Neural cell (in vitro differentiated cells): Measurements from ENCODE around the gene BLM. TPM values are rescaled to one million over a fixed set of nuclear protein-coding genes. Genes with fewer than 3 reads are reported as not detected.
A peak's percentile ranks its signal among the peaks of the same experiment; 100 is the strongest.

Source experiments
- H2AFZ ChIP-seq: fragments of 200-600, 300-800 bp; sonication (generic), shearing (Covaris generic); 2 replicates; pipeline ENCODE4 v1.6.0; 2014; ENCODE audit warnings: low read depth, mild to moderate bottlenecking, antibody characterized with exemption, low read length, moderate library complexity
- H3F3A ChIP-seq: fragments of 200-600 bp; shearing (Covaris generic); 2 replicates; pipeline ENCODE4 v1.6.1; 2016; ENCODE audit warnings: mild to moderate bottlenecking, moderate library complexity, mixed read lengths, antibody characterized with exemption, low read length; ENCODE audit not compliant: insufficient read depth, poor library complexity, severe bottlenecking
- H3K27ac ChIP-seq: fragments of 200-600, 300-800 bp; sonication (generic), shearing (Covaris generic); 2 replicates; pipeline ENCODE4 v1.5.1; 2014; ENCODE audit warnings: mild to moderate bottlenecking, low read length, moderate library complexity
- H3K27me3 ChIP-seq: fragments of 300-800, 200-600 bp; sonication (generic), shearing (Covaris generic); 2 replicates; pipeline ENCODE4 v1.6.0; 2014; ENCODE audit warnings: mild to moderate bottlenecking, low read depth, low read length, moderate library complexity; ENCODE audit not compliant: insufficient read depth
- H3K36me3 ChIP-seq: fragments of 300-800, 200-600 bp; sonication (generic), shearing (Covaris generic); 2 replicates; pipeline ENCODE4 v1.5.1; 2014; ENCODE audit warnings: mild to moderate bottlenecking, antibody characterized with exemption, low read length, moderate library complexity; ENCODE audit not compliant: insufficient read depth
- H3K4me2 ChIP-seq: fragments of 300-800, 200-600 bp; sonication (generic), shearing (Covaris generic); 2 replicates; pipeline ENCODE4 v1.6.0; 2014; ENCODE audit warnings: mild to moderate bottlenecking, low read length
- H3K4me3 ChIP-seq: fragments of 300-800, 200-600 bp; sonication (generic), shearing (Covaris generic); 2 replicates; pipeline ENCODE4 v1.5.1; 2014; ENCODE audit warnings: mild to moderate bottlenecking, low read length, moderate library complexity
- H3K79me2 ChIP-seq: fragments of 200-600 bp; shearing (Covaris generic); replicated peaks from 2 replicates; pipeline ENCODE4 v1.6.0; 2014; ENCODE audit warnings: mild to moderate bottlenecking, low read length, moderate library complexity; ENCODE audit not compliant: insufficient read depth
- H3K9ac ChIP-seq: fragments of 300-800, 200-600 bp; sonication (generic), shearing (Covaris generic); 2 replicates; pipeline ENCODE4 v1.6.1; 2016; ENCODE audit warnings: mild to moderate bottlenecking, low read length, mixed read lengths
- H3K9me2 ChIP-seq: fragments of 200-600 bp; shearing (Covaris generic); 2 replicates; pipeline ENCODE4 v1.6.1; 2016; ENCODE audit warnings: mild to moderate bottlenecking, low read length, mixed read lengths; ENCODE audit not compliant: insufficient read depth
- H3K9me3 ChIP-seq: fragments of 200-600, 300-800 bp; sonication (generic), shearing (Covaris generic); 2 replicates; pipeline ENCODE4 v1.6.1; 2016; ENCODE audit warnings: mild to moderate bottlenecking, mixed run types, low read length, moderate library complexity, mixed read lengths
- H4K20me1 ChIP-seq: fragments of 200-600 bp; shearing (Covaris generic); 2 replicates; pipeline ENCODE4 v1.6.1; 2016; ENCODE audit warnings: mild to moderate bottlenecking, mixed run types; ENCODE audit not compliant: insufficient read depth
- EP300 ChIP-seq: fragments of 450-650 bp; conservative IDR thresholded peaks from 2 replicates; pipeline ENCODE4 v1.6.1; 2014; ENCODE audit warnings: antibody characterized with exemption, mild to moderate bottlenecking, moderate library complexity; ENCODE audit not compliant: poor library complexity, severe bottlenecking
- EZH2 ChIP-seq: fragments of 200-600, 300-800 bp; shearing (Covaris generic), sonication (generic); IDR thresholded peaks from 2 replicates; pipeline ENCODE4 v1.6.1; 2014; ENCODE audit warnings: antibody characterized with exemption, low read length, borderline replicate concordance, mild to moderate bottlenecking; ENCODE audit not compliant: insufficient read depth, poor library complexity, severe bottlenecking
- MXI1 ChIP-seq: fragments of 450-650 bp; conservative IDR thresholded peaks from 2 replicates; pipeline ENCODE4 v1.6.1; 2014; ENCODE audit warnings: antibody characterized with exemption, mild to moderate bottlenecking; ENCODE audit not compliant: poor library complexity, severe bottlenecking
- POLR2AphosphoS5 ChIP-seq: IDR thresholded peaks from 2 replicates; pipeline ENCODE4 v1.6.1; 2012
- RAD21 ChIP-seq: fragments of 450-650 bp; conservative IDR thresholded peaks from 2 replicates; pipeline ENCODE4 v1.6.1; 2014; ENCODE audit warnings: antibody characterized with exemption, mild to moderate bottlenecking, moderate library complexity
- SMC3 ChIP-seq: fragments of 450-650 bp; conservative IDR thresholded peaks from 2 replicates; pipeline ENCODE4 v1.6.1; 2014; ENCODE audit warnings: antibody characterized with exemption, mild to moderate bottlenecking, moderate library complexity; ENCODE audit not compliant: poor library complexity
- TAF1 ChIP-seq: IDR thresholded peaks from 2 replicates; pipeline ENCODE4 v1.6.1; 2012; ENCODE audit warnings: low read depth
- polyA plus RNA-seq: library from polyadenylated mRNA; depleted of rRNA; stranded (reverse); fragments of >200 nt; gene quantifications from 2 replicates; pipeline ENCODE4 v1.2.3, GENCODE V29; 2014
- TF ChIP-seq, protein P1 (sequence below): IDR thresholded peaks from 2 replicates; pipeline ENCODE4 v1.6.1; 2012; ENCODE audit warnings: borderline replicate concordance
- TF ChIP-seq, protein P2 (sequence below): fragments of 450-650 bp; IDR thresholded peaks from 2 replicates; pipeline ENCODE4 v1.5.1; 2014; ENCODE audit warnings: antibody characterized with exemption, mild to moderate bottlenecking, moderate library complexity; ENCODE audit not compliant: poor library complexity, severe bottlenecking

BLM gene
- polyA plus RNA-seq, 1 donor from 2014 or later = 4.5 TPM

DNA sequence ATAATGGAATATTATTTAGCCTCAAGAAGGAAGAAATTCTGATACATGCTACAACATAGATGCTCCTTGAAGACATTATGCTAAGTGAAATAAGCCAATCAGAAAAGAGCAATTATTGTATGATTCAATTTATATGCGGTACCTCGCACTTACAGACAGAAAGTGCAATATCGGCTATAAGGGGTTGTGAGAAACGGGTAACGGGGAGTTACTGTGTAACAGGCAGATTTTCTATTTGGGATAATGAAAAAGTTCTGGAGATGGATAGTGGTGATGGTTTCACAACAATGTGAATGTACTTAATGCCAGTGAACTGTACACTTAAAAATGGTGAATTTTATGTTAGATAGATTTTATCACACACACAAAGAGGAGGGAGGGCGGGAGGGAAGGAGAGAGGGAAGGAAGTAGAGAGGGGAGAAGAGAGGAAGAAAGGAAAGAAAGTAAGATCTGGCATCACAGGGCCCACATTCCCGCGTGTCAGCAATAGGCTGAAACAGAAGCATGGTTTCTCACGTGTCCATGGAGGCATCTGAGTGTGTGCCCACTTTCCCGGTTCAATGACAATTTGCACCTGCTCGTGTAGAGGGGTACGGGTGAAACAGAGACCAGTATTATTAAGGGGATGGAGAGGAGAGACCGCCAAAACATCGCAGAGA, 700 bp upstream of the BLM start:
- H3K4me2 ChIP-seq = peak overlapping the region; percentile 81
- no peaks in the 10 kb centered on the region for H3K9me2 ChIP-seq
- H2AFZ ChIP-seq = peak overlapping the region; percentile 90
- peaks cover 7% of the 10 kb centered on the region for H3K36me3 ChIP-seq
- no peaks in the 10 kb centered on the region for H3K27me3 ChIP-seq
- H3K9ac ChIP-seq = peak overlapping the region; percentile 82
- TF ChIP-seq, protein P1, sequence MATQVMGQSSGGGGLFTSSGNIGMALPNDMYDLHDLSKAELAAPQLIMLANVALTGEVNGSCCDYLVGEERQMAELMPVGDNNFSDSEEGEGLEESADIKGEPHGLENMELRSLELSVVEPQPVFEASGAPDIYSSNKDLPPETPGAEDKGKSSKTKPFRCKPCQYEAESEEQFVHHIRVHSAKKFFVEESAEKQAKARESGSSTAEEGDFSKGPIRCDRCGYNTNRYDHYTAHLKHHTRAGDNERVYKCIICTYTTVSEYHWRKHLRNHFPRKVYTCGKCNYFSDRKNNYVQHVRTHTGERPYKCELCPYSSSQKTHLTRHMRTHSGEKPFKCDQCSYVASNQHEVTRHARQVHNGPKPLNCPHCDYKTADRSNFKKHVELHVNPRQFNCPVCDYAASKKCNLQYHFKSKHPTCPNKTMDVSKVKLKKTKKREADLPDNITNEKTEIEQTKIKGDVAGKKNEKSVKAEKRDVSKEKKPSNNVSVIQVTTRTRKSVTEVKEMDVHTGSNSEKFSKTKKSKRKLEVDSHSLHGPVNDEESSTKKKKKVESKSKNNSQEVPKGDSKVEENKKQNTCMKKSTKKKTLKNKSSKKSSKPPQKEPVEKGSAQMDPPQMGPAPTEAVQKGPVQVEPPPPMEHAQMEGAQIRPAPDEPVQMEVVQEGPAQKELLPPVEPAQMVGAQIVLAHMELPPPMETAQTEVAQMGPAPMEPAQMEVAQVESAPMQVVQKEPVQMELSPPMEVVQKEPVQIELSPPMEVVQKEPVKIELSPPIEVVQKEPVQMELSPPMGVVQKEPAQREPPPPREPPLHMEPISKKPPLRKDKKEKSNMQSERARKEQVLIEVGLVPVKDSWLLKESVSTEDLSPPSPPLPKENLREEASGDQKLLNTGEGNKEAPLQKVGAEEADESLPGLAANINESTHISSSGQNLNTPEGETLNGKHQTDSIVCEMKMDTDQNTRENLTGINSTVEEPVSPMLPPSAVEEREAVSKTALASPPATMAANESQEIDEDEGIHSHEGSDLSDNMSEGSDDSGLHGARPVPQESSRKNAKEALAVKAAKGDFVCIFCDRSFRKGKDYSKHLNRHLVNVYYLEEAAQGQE = no peak
- TF ChIP-seq RAD21 (peak; percentile 32), TAF1 (no peak), EP300 (no peak)
- TF ChIP-seq, protein P2, sequence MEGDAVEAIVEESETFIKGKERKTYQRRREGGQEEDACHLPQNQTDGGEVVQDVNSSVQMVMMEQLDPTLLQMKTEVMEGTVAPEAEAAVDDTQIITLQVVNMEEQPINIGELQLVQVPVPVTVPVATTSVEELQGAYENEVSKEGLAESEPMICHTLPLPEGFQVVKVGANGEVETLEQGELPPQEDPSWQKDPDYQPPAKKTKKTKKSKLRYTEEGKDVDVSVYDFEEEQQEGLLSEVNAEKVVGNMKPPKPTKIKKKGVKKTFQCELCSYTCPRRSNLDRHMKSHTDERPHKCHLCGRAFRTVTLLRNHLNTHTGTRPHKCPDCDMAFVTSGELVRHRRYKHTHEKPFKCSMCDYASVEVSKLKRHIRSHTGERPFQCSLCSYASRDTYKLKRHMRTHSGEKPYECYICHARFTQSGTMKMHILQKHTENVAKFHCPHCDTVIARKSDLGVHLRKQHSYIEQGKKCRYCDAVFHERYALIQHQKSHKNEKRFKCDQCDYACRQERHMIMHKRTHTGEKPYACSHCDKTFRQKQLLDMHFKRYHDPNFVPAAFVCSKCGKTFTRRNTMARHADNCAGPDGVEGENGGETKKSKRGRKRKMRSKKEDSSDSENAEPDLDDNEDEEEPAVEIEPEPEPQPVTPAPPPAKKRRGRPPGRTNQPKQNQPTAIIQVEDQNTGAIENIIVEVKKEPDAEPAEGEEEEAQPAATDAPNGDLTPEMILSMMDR = no peak
- H3K79me2 ChIP-seq = peaks cover 28% of the 10 kb centered on the region
- no peaks in the 10 kb centered on the region for H4K20me1 ChIP-seq
- peak overlapping the region; percentile 84 for H3K27ac ChIP-seq
- no peaks in the 10 kb centered on the region for H3K9me3 ChIP-seq
- peak overlapping the region; percentile 78 for H3K4me3 ChIP-seq
- no peaks in the 10 kb centered on the region for H3F3A ChIP-seq

DNA sequence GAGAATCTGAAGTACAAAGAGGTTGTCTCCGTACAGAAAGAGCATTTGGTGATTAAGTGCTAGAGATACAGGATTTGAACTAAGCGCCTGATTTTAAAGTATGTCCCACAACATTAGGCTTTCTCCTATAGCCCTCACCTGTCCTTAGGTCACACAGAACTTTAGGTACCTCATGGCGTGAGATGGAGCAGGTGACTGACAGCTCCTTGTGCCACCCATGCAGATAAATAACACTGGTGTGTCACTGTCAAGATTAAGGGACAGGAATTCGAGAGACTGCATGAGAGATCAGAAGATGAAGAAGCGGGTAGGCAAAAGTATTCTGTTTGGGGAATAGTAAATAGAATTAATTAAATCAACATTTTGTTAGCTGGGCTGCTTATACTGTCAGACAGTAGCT, 1.1 kb downstream of the BLM start:
- no peaks in the 10 kb centered on the region for H3F3A ChIP-seq
- H3K9me3 ChIP-seq = no peaks in the 10 kb centered on the region
- H3K9ac ChIP-seq = no peak overlapping the region
- peak overlapping the region; percentile 78 for H3K4me3 ChIP-seq
- H3K27me3 ChIP-seq = no peaks in the 10 kb centered on the region
- no peaks in the 10 kb centered on the region for H3K9me2 ChIP-seq
- H3K27ac ChIP-seq = no peak overlapping the region
- no peak overlapping the region for H2AFZ ChIP-seq
- H4K20me1 ChIP-seq = no peaks in the 10 kb centered on the region
- peak overlapping the region; percentile 96 for H3K4me2 ChIP-seq
- H3K79me2 ChIP-seq = peaks cover 28% of the 10 kb centered on the region
- H3K36me3 ChIP-seq = peaks cover 2% of the 10 kb centered on the region
- TF ChIP-seq SMC3 = no peak
- TF ChIP-seq, protein P2 = no peak
- no peak for TF ChIP-seq EZH2
- TF ChIP-seq POLR2AphosphoS5 = no peak
- TF ChIP-seq EP300 = no peak
- no peak for TF ChIP-seq TAF1
- no peak for TF ChIP-seq MXI1
- TF ChIP-seq RAD21 = no peak
- TF ChIP-seq, protein P1 = no peak
